ENCODE measurements around the gene PITPNC1.
A peak's percentile ranks its signal among the peaks of the same experiment; 100 is the strongest.

PITPNC1 gene

DNA sequence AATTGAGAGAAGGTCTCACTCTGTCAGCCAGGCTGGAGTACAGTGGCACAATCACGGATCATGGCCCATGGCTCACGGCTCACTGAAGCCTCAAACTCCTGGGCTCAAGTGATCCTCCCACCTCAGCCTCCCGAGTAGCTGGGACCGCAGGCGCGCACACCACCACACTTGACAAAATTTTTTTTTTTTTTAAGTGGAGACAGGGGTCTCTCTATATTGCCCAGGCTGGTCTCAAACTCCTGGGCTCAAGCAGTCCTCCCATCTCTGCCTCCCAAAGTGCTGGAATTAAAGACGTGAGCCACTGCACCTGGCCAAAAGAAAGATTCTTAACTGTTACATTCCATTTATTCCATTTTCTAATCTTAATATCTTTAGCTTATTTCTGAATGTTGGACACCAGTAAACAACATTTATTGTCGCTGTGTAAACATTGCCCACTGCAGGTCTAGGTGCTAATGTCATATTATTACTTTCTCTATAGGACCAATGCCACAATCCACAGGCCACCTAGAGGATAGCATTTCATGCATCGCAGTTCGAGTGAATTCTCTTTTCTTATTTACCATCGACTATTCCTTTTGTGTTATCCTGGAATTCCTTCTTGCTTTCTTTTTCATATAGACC, 123.7 kb downstream of the PITPNC1 start:
- no peak for DNase-seq (ENCODE audit: low read depth in 2 of 2)
- TF ChIP-seq, protein P1, sequence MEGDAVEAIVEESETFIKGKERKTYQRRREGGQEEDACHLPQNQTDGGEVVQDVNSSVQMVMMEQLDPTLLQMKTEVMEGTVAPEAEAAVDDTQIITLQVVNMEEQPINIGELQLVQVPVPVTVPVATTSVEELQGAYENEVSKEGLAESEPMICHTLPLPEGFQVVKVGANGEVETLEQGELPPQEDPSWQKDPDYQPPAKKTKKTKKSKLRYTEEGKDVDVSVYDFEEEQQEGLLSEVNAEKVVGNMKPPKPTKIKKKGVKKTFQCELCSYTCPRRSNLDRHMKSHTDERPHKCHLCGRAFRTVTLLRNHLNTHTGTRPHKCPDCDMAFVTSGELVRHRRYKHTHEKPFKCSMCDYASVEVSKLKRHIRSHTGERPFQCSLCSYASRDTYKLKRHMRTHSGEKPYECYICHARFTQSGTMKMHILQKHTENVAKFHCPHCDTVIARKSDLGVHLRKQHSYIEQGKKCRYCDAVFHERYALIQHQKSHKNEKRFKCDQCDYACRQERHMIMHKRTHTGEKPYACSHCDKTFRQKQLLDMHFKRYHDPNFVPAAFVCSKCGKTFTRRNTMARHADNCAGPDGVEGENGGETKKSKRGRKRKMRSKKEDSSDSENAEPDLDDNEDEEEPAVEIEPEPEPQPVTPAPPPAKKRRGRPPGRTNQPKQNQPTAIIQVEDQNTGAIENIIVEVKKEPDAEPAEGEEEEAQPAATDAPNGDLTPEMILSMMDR (IDR thresholded peaks at IDR 0.05; ENCODE audit: low read depth, low read length): no peak
- H3K4me3 ChIP-seq (replicated peaks in 1 of 2; ENCODE audit: low read depth in 2 of 2, low read length in 2 of 2): no peak overlapping the region

DNA sequence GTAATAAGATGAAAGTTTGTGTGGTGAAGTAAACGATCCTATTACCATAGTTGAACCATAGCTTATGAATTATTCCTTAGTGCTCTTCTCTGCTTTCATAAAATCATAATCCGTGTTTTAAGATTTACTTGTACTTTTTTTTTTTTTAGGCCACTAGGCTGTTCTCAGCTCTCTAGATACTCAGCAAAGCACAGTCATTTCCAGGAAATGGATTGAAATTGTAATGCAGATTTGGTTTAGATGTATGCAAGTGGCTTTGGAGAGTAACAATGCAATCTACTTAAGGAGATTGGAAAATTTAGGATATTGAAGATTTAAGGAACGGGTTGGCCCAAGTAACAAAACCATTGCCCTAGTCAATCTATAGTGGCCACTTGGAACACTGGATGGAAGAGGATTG, 125.1 kb downstream of the PITPNC1 start:
- H3K4me3 ChIP-seq (replicated peaks in 1 of 2; ENCODE audit: low read depth in 2 of 2, low read length in 2 of 2): no peak overlapping the region
- TF ChIP-seq, protein P1 (IDR thresholded peaks at IDR 0.05; ENCODE audit: low read depth, low read length): no peak
- DNase-seq (ENCODE audit: low read depth in 2 of 2): no peak

DNA sequence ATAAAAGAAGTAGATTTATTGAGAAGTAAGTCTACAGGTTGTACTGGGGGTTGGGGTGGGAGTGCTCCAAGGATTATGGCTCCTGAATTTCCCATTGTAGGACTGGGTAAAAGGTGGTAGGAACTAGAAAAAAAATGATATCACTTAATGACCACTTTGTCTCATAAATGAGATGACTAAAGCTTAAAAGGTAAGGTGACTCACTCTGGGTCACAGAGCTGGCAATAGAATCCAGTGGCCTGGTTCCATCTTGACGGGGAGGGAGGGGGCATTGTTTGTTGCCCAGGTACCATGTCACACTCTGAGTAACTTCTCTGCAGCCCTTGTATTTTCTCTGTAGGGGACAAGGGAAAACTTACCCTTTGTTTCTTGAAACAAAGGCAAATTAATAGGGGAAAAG, 126.1 kb downstream of the PITPNC1 start:
- no peak overlapping the region for H3K4me3 ChIP-seq (replicated peaks in 1 of 2; ENCODE audit: low read depth in 2 of 2, low read length in 2 of 2)
- peak in 1 of 2 donors; percentile 52 for DNase-seq (ENCODE audit: low read depth in 2 of 2)
- TF ChIP-seq, protein P1 (IDR thresholded peaks at IDR 0.05; ENCODE audit: low read depth, low read length): no peak

DNA sequence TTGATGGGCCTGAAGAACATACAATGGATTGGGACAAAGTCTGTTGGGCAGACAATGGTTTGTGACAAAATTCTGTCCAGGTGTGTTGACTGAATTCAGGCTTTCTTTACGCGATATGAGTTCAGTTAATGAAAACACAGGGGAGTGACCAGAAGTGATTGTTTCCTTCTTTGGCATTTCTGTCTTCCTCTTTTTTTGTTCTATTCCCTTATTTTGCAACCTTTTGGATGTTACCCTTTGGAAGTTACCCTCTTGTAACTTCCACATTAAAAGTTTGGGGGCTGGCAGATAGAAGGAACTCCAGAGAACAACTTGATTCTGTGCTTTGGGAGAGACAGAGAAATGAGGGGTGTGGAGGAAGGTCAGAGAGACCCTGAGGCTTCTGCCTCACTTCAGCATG, 126.7 kb downstream of the PITPNC1 start:
- DNase-seq (ENCODE audit: low read depth in 2 of 2): no peak
- no peak overlapping the region for H3K4me3 ChIP-seq (replicated peaks in 1 of 2; ENCODE audit: low read depth in 2 of 2, low read length in 2 of 2)
- TF ChIP-seq, protein P1 (IDR thresholded peaks at IDR 0.05; ENCODE audit: low read depth, low read length): no peak

DNA sequence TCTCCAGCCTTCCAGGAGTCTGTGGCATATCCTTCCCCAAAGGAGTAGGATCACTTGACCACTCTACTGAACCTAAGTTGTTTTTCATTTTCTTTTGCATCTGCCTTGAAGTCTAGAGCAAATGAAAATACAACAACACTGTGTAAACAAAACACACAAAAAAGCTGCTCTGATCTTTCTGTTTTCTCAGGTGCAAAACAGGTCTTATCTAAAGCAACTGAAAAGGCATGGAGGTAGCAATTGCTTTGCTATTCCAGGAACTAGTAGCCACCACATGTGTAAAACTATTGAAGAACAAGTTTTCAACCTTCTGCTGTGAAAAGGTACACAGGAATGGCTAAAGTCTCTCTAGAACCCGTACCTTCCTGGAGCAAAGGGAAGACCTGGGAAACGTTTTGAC, 127.1 kb downstream of the PITPNC1 start:
- TF ChIP-seq, protein P1 (IDR thresholded peaks at IDR 0.05; ENCODE audit: low read depth, low read length): no peak
- no peak for DNase-seq (ENCODE audit: low read depth in 2 of 2)
- no peak overlapping the region for H3K4me3 ChIP-seq (replicated peaks in 1 of 2; ENCODE audit: low read depth in 2 of 2, low read length in 2 of 2)

DNA sequence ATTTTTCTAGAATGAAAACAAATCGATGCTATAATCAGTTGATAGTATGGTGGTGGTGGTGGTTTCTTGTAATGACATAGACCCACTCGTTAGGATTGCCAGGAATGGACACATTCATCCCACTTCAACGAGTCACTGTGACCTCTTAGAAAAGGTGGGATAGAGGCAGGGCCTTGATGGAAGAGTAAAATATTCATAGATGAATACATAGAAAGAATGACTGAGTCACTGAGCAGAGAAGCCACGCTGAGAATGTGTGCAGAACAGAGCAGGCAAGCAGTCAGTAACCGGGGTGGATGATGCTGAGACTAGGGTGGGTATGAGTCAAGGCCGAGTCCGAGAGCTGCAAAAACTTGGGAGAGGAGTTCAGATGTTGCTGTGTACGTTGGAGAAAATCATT, 129.9 kb downstream of the PITPNC1 start:
- DNase-seq (ENCODE audit: low read depth in 2 of 2): peak in 1 of 2 donors; percentile 80
- TF ChIP-seq, protein P1 (IDR thresholded peaks at IDR 0.05; ENCODE audit: low read depth, low read length): no peak
- no peak overlapping the region for H3K4me3 ChIP-seq (replicated peaks in 1 of 2; ENCODE audit: low read depth in 2 of 2, low read length in 2 of 2)

Data from cardiac fibroblast (primary cell).